HG02642 (cell line): ENCODE data around the gene SYNE1.
"Not testable (repeated sequence)": the region's sequence is repeated elsewhere in the genome, so short reads cannot be mapped to it uniquely, and the experiment has no call there.

ENCODE experiments used
- ATAC-seq: cut with Tn5 transposase; IDR thresholded peaks from one replicate; pipeline ENCODE4 v1.9.1; 2021; ENCODE audit warnings: mild to moderate bottlenecking; ENCODE audit not compliant: unreplicated experiment, poor library complexity

Gene SYNE1, protein sequence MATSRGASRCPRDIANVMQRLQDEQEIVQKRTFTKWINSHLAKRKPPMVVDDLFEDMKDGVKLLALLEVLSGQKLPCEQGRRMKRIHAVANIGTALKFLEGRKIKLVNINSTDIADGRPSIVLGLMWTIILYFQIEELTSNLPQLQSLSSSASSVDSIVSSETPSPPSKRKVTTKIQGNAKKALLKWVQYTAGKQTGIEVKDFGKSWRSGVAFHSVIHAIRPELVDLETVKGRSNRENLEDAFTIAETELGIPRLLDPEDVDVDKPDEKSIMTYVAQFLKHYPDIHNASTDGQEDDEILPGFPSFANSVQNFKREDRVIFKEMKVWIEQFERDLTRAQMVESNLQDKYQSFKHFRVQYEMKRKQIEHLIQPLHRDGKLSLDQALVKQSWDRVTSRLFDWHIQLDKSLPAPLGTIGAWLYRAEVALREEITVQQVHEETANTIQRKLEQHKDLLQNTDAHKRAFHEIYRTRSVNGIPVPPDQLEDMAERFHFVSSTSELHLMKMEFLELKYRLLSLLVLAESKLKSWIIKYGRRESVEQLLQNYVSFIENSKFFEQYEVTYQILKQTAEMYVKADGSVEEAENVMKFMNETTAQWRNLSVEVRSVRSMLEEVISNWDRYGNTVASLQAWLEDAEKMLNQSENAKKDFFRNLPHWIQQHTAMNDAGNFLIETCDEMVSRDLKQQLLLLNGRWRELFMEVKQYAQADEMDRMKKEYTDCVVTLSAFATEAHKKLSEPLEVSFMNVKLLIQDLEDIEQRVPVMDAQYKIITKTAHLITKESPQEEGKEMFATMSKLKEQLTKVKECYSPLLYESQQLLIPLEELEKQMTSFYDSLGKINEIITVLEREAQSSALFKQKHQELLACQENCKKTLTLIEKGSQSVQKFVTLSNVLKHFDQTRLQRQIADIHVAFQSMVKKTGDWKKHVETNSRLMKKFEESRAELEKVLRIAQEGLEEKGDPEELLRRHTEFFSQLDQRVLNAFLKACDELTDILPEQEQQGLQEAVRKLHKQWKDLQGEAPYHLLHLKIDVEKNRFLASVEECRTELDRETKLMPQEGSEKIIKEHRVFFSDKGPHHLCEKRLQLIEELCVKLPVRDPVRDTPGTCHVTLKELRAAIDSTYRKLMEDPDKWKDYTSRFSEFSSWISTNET (N-terminal part only)

DNA sequence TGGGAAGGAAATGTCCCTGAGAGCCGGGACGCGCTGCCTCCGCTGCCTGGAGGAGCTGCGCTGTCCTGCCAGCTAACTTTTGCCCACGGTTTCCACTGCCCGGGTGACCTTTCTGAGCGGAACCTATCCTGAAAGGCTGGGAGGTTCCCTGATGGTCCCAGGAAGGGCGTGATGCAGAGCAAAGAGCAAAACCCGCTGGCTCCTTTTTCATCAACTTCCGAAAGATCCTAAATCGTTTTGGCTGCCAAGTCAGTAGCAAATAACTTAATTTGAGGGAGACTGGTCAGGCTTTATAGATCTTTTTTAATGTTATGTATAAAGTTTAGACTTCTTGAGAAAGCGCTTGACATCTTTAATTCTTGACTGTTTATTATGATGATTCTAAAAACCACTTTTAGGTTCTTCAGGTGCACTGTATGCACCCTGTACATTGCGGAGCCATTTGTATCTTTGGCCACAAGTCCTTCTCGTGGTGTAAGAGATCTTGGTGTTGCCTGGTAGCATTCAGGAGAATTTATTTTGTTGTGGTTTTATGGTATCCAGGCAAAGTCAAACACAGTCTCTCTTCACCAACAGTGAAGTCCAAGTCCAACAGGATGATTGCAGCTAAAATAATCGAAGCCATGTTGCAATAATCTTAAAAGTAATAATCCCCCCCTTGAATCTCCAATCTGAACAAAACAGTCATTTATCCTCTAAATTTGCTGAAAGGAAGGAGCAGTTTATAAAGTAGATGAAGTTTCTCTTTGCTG lies at the start of gene SYNE1:
SYNE1 (minus strand) TSS at position 67 of the 752 bp plus-strand sequence. CDS start 9,031 bp downstream, outside the sequence.
- no peak for ATAC-seq

DNA sequence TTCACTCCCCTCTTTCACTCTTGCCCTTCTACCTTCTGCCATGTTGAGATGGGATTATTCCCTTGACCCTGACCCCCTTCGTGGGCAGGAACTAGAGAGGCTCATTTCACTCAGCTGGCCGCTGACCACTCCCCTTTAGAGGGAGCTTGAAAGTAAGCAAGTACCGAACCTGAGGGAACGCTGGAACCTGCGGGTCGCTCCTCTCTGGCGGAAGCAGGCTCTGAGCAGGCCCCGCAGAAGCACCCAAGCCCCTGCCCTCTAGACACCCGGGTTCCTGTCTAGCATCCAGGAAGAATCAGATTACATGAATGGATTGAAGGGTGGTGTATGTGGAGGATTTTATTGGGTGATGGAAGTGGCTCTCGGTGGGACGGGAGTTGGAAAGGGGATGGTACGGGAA lies 48.7 kb upstream of the SYNE1 start:
- no peak for ATAC-seq

DNA sequence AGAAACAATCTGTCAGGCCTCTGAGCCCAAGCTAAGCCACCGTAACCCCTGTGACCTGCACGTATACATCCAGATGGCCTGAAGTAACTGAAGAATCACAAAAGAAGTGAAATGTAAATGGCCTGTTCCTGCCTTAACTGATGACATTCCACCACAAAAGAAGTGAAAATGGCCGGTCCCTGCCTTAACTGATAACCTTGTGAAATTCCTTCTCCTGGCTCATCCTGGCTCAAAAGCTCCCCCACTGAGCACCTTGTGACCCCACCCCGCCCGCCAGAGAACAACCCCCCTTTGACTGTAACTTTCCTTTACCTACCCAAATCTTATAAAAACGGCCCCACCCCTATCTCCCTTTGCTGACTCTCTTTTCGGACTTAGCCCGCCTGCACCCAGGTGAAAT lies 45.8 kb upstream of the SYNE1 start:
- not testable (repeated sequence) for ATAC-seq

DNA sequence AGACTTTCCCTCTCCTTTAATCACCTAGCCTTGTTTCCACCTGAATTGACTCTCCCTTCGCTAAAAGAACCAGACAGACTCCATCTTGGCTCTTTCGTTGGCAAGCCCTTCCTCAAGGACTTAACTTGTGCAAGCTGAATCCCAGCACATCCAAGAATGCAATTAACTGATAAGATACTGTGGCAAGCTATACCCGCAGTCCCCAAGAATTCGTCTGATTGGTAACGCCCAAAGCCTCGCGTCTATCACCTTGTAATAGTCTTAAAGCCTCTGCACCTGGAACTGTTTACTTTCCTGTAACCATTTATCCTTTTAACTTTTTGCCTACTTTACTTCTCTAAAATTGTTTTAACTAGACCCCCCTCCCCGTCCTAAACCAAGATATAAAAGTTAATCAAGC lies 45.0 kb upstream of the SYNE1 start:
- ATAC-seq, result no peak

DNA sequence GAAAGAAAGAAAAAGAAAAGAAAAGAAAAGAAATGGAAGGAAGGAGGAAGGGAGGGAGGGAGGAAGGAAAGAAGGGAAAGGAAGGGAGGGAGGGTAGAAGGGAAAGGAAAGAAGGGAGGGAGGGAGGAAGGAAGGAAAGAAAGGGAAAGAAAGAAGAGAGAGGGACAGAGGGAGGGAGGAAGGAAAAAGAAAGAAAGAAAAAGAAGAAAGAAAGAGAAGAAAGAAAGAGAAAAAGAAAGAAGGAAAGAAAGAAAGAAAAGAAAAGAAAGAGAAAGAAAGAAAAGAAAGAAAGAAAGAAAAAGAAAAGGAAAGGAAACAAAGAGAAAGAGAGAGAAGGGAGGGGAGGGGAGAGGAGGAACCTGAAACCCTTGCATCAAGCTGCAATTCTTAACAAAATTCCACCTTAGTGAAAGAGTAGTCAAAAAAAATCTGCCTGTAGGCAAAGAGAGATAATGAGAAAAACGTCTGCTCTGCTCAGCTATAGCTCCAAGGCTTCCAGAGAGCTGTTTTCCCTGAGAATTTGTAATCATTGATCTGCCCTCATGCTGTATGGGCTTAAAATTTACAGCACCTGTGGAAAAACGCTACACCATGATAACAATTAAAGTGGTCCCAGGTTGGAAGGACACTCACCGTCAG lies 43.8 kb upstream of the SYNE1 start:
- ATAC-seq, result no peak

DNA sequence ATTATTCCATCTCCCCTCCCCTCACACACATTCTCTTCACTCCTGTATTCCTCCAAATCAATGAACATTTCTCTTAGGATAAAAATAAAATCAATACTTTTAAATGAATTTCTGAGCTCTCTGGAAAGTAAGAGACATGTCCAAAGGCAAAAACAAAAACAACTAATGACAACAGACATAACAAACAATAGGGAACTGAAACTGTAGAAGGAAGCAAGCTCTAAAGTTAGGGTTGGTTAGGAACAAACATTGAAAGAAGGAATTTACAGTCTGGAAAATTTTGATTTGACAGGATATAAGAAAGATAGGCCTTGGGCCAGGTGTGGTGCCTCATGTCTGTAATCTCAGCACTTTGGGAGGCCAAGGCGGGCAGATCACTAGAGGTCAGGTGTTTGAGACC lies 43.0 kb upstream of the SYNE1 start:
- no peak for ATAC-seq

DNA sequence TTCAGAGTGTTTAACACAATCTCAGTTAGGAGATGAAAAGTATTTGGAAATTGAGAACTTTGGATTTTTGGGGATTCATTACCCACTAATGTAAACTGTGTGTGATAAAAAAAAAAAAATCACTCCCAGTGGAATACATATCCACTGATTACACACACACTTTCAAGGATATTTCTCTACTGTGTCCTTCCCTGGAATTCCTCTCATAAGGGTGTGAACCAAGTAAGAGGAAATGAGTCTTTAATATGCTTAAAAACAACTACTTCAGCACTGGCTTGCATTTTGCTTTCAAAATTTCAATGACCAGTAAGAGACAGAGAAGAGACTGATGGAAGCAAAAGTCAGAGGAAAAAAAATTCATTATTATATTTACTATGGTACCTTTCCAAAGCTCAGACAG lies 36.1 kb upstream of the SYNE1 start:
- no peak for ATAC-seq

DNA sequence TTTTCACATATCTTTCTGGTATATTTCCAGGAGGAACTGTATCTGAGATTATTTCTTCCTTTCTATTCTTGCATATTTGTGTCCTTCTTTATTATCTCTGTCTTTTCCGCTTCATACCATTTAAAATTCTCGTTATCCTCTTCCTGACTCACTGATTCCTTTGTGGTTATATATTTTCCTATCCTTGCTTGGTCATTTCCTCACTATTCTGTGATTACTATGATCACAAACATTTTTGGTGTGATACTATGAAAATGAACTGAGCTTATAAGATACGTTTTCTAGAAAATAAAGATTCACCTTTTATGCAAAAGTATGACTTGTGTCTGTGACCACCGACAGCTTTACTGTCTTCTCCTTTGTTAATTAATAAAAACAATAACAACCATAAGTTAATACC lies 34.0 kb upstream of the SYNE1 start:
- ATAC-seq, result no peak

DNA sequence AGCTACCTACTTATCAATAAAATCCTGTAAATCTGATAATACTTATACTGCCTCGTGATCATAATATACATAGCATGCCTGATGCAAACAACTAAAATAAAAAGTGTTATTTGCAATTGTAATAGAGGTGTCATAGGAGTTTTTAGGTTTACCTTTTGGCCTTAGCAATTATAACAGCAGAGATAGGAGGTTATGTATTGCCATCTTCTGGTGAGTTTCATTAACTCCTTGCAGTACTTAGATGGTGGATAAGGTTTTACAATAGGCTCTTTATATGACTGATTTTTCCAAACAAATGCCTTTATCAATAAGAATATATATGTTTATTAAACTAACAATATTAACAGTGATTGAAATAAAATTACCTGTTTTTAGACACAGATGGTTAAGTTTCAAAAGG lies 32.7 kb upstream of the SYNE1 start:
- no peak for ATAC-seq

DNA sequence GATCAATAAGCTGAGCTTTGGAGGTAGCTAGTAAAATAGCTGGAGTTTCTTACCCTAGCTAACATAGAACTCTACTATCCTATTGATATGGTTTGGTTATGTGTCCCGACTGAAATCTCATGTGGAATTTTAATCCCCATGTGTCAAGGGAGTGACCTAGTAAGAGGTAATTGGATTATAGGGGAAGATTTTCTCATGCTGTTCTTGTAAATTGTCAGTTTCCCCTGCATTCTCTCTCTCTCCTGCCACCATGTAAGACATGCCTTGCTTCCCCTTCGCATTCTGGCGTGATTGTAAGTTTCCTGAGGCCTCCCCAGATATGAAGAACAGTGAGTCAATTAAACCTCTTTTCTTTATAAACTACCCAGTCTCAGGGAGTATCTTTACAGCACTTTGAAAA lies 24.6 kb upstream of the SYNE1 start:
- ATAC-seq, result no peak

DNA sequence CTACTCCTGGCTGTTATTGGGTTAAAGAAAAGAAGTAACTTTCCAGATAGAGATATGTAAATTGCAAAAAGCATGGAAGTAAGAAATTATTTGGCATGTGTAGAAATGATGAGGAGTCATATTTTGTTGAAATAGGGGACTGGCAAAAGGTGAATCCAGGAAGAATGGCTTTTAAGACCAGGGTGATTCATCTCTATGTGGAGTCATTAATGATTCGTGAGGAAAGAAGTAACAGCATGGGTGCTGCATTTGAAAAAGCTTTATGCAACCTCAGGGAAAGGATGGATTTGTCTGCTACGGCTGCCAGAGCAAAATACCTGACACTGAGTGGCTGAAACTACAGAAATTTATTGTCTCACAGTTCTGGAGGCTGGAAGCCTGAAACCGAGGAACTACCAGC lies 14.8 kb upstream of the SYNE1 start:
- ATAC-seq, result no peak

DNA sequence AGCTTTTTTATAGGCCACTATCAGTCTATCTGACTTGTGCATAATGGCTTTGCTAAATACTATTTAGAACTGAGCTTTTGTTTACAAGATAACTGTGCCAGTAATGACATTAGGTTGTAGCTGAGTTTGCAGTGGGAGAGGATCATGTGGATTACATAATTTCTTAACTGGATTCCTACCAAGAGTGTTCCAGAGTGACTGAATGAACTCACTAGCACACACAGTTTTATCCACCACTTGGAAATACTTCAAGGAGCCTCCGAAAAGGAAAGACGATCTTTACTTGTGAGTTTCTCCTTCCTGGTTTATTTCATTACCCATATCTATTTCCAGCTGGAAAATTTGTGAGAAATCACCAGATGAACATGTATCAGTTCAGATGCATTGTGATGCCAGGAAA lies 10.9 kb upstream of the SYNE1 start:
- no peak for ATAC-seq

DNA sequence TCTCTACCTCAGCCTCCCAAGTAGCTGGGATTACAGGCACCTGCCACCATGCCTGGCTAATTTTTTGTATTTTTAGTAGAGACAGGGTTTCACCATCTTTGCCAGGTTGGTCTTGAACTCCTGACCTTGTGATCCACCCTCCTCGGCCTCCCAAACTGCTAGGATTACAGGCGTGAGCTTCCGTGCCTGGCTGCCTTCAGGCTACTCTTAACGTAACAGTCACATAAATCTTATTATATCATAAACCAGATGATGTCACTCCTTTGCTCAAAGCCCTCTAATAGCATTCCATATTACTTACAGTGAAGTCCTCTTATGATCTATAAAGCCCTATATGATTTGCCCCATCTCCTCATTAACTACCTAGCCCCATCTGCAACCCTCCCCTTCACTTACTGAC lies 9.6 kb upstream of the SYNE1 start:
- not testable (repeated sequence) for ATAC-seq

DNA sequence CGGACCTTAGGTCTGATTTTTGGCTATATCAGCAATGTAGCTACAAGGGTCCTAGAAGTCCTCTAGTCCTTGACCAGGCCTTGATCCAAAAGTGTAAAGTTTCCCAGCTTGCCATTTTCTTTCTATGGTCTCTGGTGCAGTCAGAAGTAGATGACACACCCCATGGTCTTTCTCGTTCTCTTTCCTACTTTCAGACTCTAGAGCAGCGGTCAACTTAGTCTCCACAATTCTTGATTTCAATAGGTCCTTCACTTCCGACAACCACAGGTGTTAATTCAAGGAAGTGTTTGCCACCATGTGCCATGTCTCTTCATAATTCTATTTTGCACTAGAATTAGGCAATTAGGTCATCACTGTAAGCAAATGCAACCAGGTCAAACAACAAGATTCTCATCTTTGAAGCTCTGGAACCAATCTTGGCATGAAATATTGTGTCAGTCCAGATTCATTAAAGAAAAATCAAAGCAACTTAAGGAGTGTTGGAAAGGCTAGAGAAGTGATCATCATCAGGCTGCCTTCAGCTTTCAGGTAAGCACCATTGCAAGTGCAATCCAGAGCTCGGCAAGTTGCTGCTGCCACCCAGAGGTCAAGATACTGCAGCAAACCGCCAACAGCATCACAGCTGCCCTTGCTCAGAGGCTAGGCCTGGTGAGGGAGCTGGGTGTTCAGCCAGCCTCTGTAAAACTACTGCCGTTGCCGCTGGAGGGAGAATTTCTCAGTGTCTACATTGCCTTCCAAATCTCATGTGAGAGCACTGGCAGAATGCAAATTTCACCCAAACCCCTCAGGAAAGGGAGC lies 5.6 kb upstream of the SYNE1 start:
- peak; percentile 93 for ATAC-seq

DNA sequence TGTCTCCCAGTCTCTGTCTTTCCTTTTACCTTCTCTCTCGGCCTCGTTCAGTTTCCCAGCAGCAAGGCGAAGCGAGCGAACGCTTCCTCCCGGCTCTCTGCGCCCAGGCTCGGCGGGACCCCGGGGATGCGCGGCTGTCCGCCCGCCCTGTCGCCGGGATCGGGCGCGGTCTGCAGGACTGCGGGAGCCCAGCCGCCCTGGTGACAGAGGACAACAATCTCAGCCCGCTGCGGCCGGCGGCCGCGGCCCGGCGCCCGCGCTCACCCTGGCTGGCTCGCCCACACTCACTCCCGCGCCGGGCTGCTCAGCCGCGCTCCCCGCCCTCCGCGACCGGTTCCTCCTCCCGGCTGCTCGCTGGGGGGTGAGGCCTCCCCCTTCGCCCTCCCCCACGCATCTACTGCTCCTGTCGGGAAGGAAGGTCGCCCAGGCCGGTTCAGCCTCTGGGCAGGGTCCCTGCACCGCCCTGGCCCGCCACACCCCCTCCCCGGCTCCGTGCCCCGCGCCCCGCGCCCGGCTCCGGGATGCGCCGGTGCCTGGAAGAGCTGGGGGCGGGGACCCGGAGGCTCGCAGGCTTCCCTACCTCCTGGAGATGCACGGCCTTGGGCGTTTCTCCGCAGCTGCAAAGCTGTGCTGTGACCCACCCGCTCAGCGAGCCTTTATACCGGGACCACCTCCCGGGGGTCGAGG lies 410 bp downstream of the SYNE1 start:
- peak; percentile 63 for ATAC-seq

DNA sequence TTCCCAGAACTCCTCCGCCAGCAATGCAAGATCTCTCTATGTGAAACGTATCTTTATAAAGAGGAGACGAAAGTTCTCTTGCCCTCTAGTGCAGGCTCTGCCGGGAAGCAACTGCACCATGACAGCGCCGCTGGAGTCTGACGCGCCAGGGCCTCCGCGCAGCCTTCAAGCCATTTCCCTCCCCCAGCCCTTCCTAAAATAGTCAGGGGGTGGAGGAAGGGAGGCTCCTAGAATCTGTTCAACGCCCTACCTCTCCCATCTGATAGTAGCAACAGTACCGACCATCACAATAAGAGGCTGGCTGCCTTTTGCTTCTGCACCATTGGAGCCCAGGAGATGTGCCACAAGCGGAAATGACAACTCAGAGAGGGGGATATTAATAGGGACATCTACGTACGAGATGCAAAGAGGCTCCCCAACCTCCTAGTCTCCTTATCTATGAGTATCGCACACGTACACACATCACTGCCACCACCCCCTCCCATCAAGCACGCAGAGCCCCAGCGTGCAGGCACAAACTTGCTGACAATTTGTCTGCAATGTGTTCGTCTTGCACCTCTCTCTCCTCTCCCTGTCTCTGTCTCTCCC lies 1.0 kb downstream of the SYNE1 start:
- peak; percentile 39 for ATAC-seq

DNA sequence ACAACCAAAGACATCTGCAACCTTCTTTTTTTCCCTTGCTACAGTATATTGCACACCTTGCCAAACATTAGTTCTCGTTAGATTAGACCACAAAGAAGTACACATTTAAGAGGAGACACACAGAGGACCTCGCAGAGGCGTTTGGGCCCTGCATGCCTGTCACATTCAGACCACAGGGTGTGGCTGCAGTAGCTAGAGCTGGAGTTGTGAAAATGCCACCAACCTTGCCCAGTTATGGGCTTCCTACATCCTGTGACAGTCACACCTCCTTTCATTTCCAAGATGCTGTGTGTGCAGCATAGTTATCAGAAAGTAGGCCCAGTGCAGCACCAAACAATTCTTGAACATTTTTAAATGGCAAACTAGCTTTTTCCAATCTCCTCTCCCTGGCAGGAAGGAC lies 2.4 kb downstream of the SYNE1 start:
- ATAC-seq, result no peak
